Measurements from ENCODE around the gene MMS19. TPM values are rescaled to one million over a fixed set of nuclear protein-coding genes. Genes with fewer than 3 reads are reported as not detected.
"Not testable (repeated sequence)": the region's sequence is repeated elsewhere in the genome, so short reads cannot be mapped to it uniquely, and the experiment has no call there.

MMS19 gene
- total RNA-seq, 1 experiment from 2014 or later: 89.3 TPM

DNA sequence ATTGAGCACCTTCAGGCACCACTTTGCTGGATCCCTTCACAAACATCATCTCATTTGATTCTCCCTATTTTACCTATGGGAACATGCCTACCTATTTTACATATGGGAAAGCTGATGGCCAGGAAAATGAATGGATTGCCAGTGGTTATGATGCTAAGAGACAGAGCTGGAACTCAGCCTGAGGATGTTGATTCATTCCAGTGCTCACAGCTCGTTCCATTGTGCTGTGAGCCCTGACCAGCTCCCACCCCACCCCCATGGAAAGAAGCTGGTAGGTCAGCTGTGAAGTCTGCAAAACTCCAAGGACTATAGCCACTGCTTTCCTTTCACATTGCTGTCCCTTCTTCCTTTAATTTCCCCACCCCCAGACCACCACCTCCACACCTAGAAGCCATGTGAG lies 10.1 kb upstream of the MMS19 start:
- in situ Hi-C loops (cut with HindIII; ENCODE audit: low sequenced_read_pairs): no loop called here
- DNase-seq (ENCODE audit: low spot score): no peak

DNA sequence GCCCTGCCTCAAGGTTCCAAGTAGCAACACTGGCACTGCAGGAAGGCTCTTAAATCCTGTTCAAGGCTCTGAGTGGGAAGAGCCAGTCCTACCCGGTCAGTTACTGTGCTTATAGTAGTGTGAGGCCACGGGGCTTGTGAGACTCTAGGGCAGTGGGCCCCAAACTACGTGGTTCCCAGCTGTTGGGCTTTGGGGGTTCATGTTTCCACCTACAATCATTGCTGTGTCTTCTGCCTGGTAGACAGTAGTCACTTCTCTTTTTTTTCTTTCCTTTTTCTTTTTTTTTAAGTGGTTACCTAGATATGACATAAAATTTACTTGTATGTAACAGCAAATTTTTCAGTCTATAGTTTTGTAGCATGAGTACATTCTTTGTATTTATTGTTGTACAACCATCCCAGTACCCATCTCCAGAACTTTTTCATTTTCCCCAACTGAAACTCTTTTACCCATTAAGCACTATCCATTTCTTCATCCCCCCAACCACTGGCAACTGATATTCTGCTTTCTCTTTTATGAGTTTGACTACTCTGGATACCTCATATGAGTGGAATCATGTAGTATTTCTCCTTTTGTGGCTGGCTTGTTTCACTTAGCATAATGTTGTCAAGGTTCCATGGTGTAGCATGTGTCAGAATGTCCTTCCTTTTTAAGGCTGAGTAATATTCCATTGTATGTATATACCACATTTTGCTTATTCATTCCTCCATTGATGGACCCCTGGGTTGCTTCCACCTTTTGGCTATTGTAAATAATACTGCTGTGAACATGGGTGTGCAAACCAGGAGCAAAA lies 8.2 kb upstream of the MMS19 start:
- in situ Hi-C loops (cut with HindIII; ENCODE audit: low sequenced_read_pairs): no loop called here
- no peak for DNase-seq (ENCODE audit: low spot score)

DNA sequence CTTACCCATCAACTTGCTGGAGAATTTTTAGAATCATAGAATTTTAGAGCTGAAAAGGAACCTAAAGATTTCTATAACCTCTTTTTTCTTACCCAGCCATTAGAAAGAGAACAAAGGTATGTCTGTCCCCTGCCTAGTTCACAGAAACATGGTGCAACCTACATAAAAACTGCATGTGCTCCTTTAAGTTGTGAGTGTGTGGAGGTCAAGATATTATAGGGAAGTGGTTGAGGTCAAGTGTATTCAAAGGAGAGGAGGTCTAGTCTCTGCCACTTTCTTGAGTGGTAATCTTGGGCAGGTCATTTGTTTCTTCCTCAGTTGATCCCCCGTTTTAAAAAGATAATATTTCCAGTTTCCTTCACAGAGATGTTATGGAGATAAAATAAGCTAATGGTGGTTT lies 6.9 kb upstream of the MMS19 start:
- in situ Hi-C loops (cut with HindIII; ENCODE audit: low sequenced_read_pairs): no loop called here

DNA sequence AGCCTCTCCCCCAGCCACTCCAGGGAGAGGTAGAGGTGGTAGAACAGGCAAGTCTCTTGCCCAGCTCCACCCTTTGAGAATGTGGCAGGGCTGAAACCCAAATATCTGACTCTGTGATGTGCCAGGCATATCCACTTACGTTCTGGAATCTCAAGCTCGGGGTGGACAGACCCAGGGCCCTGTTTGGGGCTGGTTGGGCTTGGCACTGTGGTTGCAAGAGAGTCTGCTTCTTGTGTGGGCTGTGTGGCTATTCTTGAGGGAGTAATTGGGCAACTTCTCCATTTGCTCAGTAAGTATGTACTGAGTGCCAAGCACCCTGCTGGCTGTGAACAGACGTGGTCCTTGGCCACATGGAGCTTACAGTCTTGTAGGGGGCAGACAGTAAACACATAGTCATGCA lies 5.2 kb upstream of the MMS19 start:
- in situ Hi-C loops (cut with HindIII; ENCODE audit: low sequenced_read_pairs): no loop called here
- DNase-seq (ENCODE audit: low spot score): no peak

More for the DNA sequence above, 6.9 kb upstream of the MMS19 start:
- no peak for DNase-seq (ENCODE audit: low spot score)

DNA sequence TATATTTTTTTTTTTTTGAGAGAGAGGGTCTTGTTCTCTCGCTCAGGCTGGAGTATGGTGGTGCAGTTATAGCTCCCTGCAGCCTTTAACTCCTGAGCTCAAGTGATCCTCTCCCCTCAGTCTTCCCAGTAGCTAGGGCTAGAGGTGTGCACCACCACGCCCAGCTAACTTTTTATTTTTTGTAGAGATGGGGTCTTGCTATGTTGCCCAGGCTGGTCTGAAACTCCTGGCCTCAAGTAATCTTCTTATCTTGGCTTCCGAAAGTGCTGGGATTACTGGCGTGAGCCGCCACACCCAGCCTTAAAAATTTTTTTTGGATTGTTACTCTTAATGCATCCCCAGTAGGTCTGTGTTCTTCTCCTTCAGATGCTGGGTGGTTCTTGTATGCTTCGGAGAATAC lies 4.7 kb upstream of the MMS19 start:
- in situ Hi-C loops (cut with HindIII; ENCODE audit: low sequenced_read_pairs): no loop called here
- DNase-seq (ENCODE audit: low spot score): no peak

DNA sequence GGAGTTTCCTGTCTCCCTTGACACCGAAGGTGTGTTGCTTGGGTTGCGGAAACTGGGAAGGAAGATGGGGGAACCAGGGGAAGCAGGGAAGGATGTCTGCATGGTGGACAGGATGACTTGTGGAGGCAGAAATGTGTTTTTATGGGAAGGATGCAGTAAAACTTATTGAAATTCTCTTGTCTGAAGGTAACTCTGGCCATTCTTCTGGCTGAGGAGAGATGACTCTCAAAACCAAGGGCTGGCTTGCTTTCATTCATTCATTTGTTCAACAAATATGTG lies 2.0 kb upstream of the MMS19 start:
- in situ Hi-C loops (cut with HindIII; ENCODE audit: low sequenced_read_pairs): no loop called here
- no peak for DNase-seq (ENCODE audit: low spot score)

DNA sequence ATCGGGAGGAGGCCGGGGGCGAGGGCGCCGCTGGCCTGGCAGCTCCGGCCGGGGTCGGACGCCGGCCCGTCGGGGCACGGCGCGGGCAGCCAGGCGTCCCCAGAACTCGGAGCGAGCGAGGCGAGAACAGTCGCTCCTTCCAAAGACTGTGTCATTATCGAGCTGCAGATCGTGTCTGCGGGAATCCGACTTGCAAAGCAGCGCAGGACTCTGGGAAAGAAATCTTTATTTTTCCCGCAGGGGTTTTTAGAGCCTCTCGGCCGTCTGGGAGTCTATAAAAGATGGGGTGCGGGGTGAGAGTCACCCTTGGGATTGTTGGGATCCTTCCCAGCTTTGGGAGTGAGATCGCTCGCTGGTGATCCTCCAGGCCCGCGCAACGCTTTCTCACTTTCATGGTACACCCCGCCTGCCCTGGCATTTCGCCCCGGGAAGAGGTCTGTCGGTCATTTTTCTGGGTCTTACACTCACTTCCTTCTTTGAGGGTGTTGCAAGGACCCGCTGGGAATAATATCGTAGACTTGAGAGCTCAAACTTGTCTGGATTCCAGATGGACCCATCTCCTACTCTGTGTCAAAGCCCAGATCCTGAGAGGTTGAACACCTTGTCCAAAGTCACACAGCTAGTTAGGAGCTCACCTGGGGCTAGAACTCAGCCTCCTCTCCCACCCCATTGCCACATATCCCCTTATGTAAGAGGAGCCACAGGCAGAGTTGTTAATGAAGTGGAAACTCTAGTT lies 1.5 kb upstream of the MMS19 start:
- DNase-seq (ENCODE audit: low spot score): peak; percentile 57
- in situ Hi-C loops (cut with HindIII; ENCODE audit: low sequenced_read_pairs): no loop called here

DNA sequence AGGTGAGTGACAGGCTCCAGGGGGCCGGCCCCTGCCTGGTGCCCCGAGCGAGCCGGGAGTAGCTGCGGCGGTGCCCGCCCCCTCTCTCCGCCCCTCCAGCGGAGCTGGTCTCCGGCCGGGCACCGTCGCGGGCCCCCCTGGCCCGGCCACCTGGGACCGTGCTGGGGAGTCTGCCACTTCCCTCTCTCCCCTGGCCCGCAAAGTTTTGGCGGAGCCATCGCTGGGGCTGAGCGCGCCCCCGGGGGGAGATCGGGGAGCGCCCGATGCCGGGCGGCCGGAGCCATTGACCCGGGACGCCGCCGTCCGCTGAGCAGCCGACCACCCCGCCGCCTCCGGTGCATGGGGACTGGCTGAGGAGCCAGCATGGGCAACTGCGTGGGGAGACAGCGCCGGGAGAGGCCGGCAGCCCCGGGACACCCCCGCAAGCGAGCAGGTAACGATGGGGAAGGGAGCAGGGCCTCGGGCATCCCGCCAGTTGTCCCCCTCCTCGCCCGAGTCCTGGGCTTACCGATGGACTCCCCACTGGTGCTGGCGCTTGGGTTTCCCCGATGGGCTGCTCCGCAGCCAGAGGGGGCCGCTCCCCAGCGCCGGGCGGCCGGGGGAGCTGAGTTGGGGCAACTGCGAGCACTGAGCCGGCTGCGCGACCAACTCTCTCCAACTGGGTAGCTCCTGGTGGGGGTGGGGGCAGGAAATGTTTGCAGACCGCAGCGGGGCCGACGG lies 779 bp upstream of the MMS19 start, which contains the start of gene UBTD1:
Gene UBTD1, plus strand, starts transcription at position 84 of the 720 bp plus-strand sequence. Its CDS starts 280 bp downstream, at position 364.
- in situ Hi-C loops (cut with HindIII; ENCODE audit: low sequenced_read_pairs): no loop called here
- peak; percentile 21 for DNase-seq (ENCODE audit: low spot score)

DNA sequence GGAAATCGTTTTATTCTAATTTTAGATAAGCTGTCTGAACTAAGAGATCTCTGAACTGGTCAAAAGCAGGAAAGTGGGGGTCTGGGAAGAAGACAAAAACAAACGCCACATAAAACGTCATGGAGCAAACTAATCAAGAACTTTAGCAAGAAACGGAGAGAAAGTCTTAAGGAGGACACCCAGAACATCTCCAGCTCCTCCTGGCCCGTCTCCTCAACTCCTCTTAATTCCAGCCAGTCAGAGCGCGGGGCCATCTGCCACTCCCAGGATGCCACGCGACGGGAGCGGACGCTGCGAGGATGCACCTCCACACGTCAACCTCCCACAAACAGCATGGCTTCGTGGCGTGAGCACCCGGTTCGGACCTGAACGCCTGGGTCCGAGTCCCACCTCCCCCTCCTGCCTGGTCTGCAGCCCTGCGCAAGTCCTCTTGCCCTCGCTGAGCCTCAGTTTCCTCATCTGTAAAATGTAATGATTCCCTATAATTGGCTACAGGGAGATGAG lies 598 bp downstream of the MMS19 start:
- DNase-seq (ENCODE audit: low spot score): peak; percentile 89
- in situ Hi-C loops (cut with HindIII; ENCODE audit: low sequenced_read_pairs): no loop called here

DNA sequence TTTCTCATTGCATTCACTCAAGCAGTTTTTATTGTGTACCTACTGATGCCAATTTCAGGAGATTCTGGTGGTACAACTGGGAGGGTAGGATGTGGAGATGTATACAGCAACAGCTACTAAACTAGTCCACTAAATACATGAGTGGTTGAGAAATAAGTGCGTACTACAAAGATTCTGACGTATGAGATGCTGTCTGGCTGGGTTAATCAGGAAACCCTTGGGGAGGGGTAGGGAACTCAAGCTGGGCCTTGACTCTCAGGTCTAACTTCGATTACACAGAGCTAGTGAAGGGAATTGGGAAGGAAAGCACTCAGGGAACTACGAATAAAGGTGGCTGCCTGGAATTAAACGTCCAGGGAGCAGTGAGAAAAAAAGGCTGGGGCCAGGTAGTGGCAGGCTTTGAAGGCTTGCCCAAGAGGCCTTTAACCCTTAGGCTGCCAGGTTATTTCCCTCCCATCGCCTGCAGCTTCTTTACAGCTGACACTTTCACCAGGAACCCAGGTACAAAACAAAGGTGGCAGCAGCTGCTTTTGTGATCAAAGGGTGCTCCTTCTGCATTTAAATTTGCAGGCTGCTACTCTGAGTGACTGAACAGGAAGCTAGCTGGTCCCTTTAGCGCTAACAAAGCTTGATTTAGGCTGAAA lies 3.2 kb downstream of the MMS19 start:
- in situ Hi-C loops (cut with HindIII; ENCODE audit: low sequenced_read_pairs): no loop called here
- peak; percentile 35 for DNase-seq (ENCODE audit: low spot score)

DNA sequence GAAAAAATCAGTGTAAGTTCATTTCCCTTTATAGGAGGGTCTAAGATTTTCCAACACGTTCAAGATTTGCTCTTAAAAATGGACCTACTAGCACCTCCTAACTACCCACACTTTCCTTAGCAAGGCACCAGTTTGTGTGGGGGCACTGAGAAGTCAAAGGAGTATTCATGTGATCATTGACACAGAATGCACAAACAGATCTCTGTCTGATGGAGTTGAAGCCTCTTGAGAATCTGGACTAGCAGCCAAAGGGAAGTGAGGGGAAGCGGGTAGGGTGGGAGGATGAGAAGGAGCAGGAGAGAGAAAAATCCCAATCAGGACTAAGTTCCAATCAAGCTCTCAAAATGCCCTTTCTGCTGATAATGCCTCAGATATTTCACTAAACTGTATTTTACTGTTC lies 4.1 kb downstream of the MMS19 start:
- in situ Hi-C loops (cut with HindIII; ENCODE audit: low sequenced_read_pairs): no loop called here
- DNase-seq (ENCODE audit: low spot score): peak; percentile 37

DNA sequence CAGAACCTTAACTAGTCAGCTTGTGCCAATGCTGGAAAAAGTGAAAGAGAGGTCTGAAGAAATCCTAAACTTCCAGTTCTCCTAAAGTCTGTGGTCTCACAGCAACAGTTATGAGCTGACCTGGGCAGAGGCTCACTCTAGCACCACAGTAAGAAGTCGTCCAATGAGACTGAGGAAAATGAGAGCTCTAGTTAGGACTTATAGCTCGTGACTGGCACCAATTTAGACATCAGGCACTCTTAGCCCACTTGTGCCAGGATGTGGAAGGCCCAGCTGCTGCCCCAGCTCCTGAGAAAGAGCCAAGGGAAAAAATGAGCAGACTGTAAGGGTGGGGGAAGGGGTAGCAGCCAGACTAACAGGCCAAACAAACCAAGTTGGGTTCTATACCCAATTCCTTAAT lies 7.6 kb downstream of the MMS19 start:
- peak; percentile 54 for DNase-seq (ENCODE audit: low spot score)
- in situ Hi-C loops (cut with HindIII; ENCODE audit: low sequenced_read_pairs): no loop called here

DNA sequence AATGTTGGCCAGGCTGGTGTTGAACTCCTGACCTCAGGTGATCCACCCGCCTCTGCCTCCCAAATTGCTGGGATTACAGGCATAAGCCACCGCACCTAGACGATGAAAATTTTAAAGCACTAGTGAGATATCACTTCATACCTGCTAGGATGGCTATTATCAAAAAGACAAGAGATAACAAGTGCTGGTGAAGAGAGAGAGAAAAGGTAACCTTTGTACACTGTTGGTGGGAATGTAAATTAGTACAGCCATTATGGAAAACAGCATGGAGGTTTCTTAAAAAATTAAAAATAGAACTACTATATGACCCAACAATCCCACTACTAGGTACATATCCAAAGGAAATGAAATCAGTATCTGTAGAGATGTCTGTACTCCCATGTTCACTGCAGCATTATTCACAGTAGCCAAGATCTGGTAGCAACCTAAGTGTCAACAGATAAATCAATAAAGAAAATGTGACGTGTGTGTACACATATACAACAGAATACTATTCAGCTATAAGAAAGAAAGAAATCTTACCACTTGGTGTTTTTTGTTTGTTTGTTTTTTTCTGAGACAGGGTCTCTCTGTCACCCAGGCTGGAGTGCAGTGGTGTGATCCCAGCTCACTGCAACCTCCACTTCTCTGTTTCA lies 12.5 kb downstream of the MMS19 start:
- in situ Hi-C loops (cut with HindIII; ENCODE audit: low sequenced_read_pairs): no loop called here
- DNase-seq (ENCODE audit: low spot score): no peak

DNA sequence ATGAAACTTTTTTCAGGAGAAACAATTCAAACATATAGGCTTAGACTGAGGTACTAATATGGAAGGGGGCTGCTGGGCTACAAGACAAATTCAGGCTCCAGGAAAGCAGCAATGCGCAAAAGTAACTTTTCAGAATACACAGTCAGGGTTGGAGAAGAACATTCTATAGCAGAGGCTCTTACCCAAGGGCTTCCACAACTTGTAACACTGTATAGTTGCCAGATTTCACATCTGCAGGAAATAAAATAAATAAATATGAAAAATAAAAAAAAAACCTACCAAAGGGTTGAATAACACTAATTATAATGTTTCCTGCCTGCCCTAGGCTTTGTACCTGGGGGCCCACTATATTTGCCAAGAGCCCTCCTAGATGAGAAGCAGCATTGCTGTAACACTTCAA lies 14.3 kb downstream of the MMS19 start:
- in situ Hi-C loops (cut with HindIII; ENCODE audit: low sequenced_read_pairs): no loop called here
- DNase-seq (ENCODE audit: low spot score): no peak

DNA sequence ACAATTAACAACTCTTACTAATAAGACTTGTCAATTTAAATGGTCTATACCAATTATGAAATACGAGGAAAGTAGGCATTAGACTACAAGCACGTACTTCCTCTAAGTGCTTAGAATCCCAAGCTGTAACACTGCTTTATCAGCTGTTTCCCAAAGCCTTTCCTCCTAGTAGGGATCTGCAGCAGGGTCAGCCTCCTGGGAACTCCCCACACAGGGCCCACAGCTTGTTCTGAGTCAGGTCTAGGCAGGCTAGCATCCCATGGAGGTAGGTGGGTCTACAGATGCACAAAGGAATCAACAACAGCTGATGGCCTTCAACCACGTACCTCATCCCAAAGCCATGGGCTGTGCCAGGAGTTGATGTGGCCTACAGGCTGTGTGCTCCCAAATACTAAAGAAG lies 14.7 kb downstream of the MMS19 start:
- in situ Hi-C loops (cut with HindIII; ENCODE audit: low sequenced_read_pairs): no loop called here
- DNase-seq (ENCODE audit: low spot score): no peak

DNA sequence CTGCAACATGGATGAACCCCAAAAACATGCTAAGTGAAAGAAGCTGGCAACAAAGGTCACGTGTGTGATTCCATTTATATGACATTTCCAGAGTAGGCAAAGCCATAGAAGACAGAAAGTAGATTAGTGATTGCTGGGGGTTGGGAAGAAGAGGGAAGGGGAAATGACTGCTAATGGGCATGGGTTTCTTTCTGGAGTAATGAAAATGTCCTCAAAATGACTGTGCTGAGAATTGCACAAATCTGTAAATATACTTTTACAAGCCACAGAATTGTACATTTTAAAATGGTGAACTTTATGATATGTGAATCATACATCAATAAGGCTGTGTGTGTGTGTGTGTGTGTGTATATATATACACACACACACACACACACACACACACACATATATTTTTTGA lies 15.8 kb downstream of the MMS19 start:
- no peak for DNase-seq (ENCODE audit: low spot score)
- in situ Hi-C loops (cut with HindIII; ENCODE audit: low sequenced_read_pairs): no loop called here

DNA sequence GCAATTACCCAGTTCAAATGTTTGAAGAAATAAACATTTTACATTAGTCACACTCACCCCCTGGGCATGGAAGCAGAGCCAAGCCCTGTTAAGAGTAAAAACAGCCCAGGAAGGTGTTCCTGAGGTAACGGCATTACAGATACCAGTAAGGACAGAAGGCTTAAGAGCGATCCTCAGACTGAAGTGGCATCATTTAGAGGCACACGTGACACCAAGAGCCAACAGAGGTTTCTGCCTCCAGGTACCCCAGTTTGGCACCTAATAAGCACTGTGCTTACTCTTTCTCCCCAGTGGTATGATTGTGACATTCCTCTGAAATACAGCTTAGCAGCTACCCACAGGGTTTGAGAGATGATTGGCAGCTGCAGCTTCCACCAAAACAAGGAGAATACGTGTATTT lies 17.2 kb downstream of the MMS19 start:
- in situ Hi-C loops (cut with HindIII; ENCODE audit: low sequenced_read_pairs): no loop called here

DNA sequence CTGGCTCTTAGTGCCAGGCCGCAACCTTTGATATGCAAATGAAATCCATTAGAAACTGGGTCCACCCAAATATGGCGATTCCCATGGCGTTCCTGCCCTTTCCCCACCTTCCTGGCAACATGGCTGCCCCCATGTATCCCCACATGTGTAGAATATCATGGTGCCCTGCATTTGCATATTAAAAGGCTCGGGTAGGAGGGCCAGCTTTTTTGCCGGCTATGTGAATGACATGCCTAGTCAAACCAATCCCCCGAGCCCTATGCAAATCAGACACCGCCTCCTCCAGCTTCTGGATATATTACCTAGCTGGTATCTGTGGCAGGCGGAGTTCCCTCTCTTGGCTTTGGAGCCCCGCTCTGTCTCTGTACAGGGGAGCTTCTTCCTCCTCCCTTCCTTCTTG lies 18.3 kb downstream of the MMS19 start:
- no peak for DNase-seq (ENCODE audit: low spot score)
- in situ Hi-C loops (cut with HindIII; ENCODE audit: low sequenced_read_pairs): no loop called here

More for the DNA sequence above, 17.2 kb downstream of the MMS19 start:
- no peak for DNase-seq (ENCODE audit: low spot score)

DNA sequence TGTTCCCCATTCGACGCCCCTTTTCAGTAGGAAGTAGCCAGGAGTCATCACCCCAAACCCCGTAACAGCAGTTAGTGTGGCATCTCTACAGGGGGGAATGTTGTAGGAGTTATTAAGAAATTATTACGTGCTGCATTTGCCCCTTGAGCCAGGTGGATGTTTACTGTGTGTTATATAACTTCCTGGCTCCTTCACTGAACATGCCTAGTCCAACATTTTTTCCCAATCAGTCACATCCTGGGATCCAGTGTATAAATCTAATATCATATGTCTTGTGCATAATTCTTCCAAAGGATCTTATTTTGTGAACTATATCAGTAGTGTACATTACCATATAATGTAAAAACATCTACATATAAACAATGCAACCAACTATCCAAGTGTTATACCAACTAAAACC lies 18.8 kb downstream of the MMS19 start:
- in situ Hi-C loops (cut with HindIII; ENCODE audit: low sequenced_read_pairs): not testable (repeated sequence)

More for the DNA sequence above, 18.8 kb downstream of the MMS19 start:
- peak; percentile 35 for DNase-seq (ENCODE audit: low spot score)
